K562 (cell line): Measurements from ENCODE around the gene MYO7A. TPM values are rescaled to one million over a fixed set of nuclear protein-coding genes. Genes with fewer than 3 reads are reported as not detected.

ENCODE experiments used
- EHMT2 ChIP-seq: fragments of 450-650 bp; IDR thresholded peaks from 2 replicates; pipeline ENCODE4 v1.6.1; 2018; ENCODE audit warnings: antibody characterized with exemption
- RAD21 ChIP-seq, 2 experiments: fragments of 250-450 bp in 1 of 2; fragments of 450-650 bp in 1 of 2; sonication (Bioruptor Pico) in 1 of 2; formaldehyde crosslinking in 1 of 2; IDR thresholded peaks in 1 of 2; conservative IDR thresholded peaks in 1 of 2; 2 replicates each; pipeline versions ENCODE4 v1.4.0 to v1.8.0; 2020 to 2022; ENCODE audit warnings: mild to moderate bottlenecking in 2 of 2, moderate library complexity in 1 of 2
- REST ChIP-seq, 2 experiments: fragments of 450-650 bp; formaldehyde crosslinking in 1 of 2; IDR thresholded peaks; 2 replicates each; pipeline versions ENCODE4 v1.4.0 to v1.6.1; 2014 to 2020; ENCODE audit warnings: mild to moderate bottlenecking in 2 of 2, borderline replicate concordance in 1 of 2, low read depth in 1 of 2
- SMARCE1 ChIP-seq: fragments of 450-650 bp; IDR thresholded peaks from 2 replicates; pipeline ENCODE4 v1.7.1; 2016; ENCODE audit warnings: mild to moderate bottlenecking
- SMC3 ChIP-seq: conservative IDR thresholded peaks from 2 replicates; pipeline ENCODE4 v1.6.1; 2011; ENCODE audit warnings: low read depth, low read length, improper control_type of control experiment; ENCODE audit not compliant: insufficient read depth
- SREBF2 ChIP-seq: sonication (generic); formaldehyde crosslinking; IDR thresholded peaks from 2 replicates; pipeline ENCODE4 v1.4.0; 2020; ENCODE audit warnings: mild to moderate bottlenecking, missing genetic modification reagents
- polyA plus RNA-seq, 8 experiments: library from polyadenylated mRNA; depleted of rRNA in 4 of 8; stranded (reverse) in 5 of 8; unstranded in 3 of 8; fragments of >200 nt; fragmentation: Nextera tagmentation in 2 of 8; fragmentation: Illumina TruSeq in 1 of 8; extraction: Ambion mirVana in 2 of 8; extraction: Trizol in 1 of 8; gene quantifications; 2 replicates each; pipeline versions ENCODE4 v1.2.1 to v1.2.3, GENCODE V29; 2011 to 2014; ENCODE audit warnings: inconsistent platforms in 1 of 8, missing spikeins in 1 of 8
- total RNA-seq, 7 experiments: library from RNA; depleted of rRNA in 6 of 7; stranded (reverse); fragments of >200 nt in 6 of 7; fragmentation: Illumina TruSeq in 2 of 7; extraction: Trizol in 2 of 7; gene quantifications; 2 replicates each; pipeline versions ENCODE4 v1.2.1 to v1.2.3, GENCODE V29; 2011 to 2021; ENCODE audit warnings: low replicate concordance in 1 of 7

Gene MYO7A
- total and polyA plus RNA-seq, 9 of the 15 experiments (the other 6 are each of a cell fraction or from before 2014, with no cell fraction given) = 0.01 to 0.11 (median 0.07) TPM; not detected in 1

- TF ChIP-seq REST (IDR thresholded peaks at IDR 0.05; ENCODE audit: borderline replicate concordance) = peak; percentile 32; the same call in 1 of the 2 replicates
- no peak for TF ChIP-seq REST (CRISPR knock-in tag; IDR thresholded peaks at IDR 0.05; ENCODE audit: low read depth)
- TF ChIP-seq EHMT2 = no peak
- TF ChIP-seq SREBF2 (CRISPR knock-in tag) = no peak
- peak; percentile 23 to 53; a peak in 3 of 4 replicates for TF ChIP-seq RAD21 (CRISPR knock-in tag; conservative IDR thresholded peaks at IDR 0.05 in 1 of 2, IDR thresholded peaks at IDR 0.05 in 1 of 2)
- peak; percentile 61; the same call in 1 of the 2 replicates for TF ChIP-seq SMARCE1
- peak; percentile 58 for TF ChIP-seq SMC3
Measured at GRCh38 chr11:77101043-77101537, 27.0 kb upstream of the MYO7A start (continued).
